Lower leg skin (tissue), 4 donors: ENCODE data around the gene NFIA. TPM values are rescaled to one million over a fixed set of nuclear protein-coding genes. Genes with fewer than 3 reads are reported as not detected.

Experiments
- DNase-seq, 2 donors: peaks; one replicate each; pipeline ENCODE4 v3.0.0-alpha.2; 2019; ENCODE audit warnings: low spot score in 2 of 2
- H3K4me3 ChIP-seq: fragments of 200-600 bp; sonication (generic); 2 replicates; pipeline ENCODE4 v1.5.1; 2017; ENCODE audit warnings: mild to moderate bottlenecking, low read depth; ENCODE audit not compliant: poor library complexity, severe bottlenecking
- POLR2A ChIP-seq, 2 donors: fragments of 450-650 bp; IDR thresholded peaks; one replicate each; pipeline ENCODE4 v1.6.1; 2016 to 2017; ENCODE audit warnings: antibody characterized with exemption in 2 of 2, mild to moderate bottlenecking in 1 of 2, moderate library complexity in 1 of 2
- WGBS, 2 donors: methylation state at CpG; one replicate each; pipeline ENCODE4 v1.1.5; 2018; 5-methylcytosine and 5-hydroxymethylcytosine counted together
- intact Hi-C: fragments of 100-400 bp; cut with DNase I; formaldehyde crosslinking; loops from one replicate; pipeline ENCODE4 v1.15.0; 2023; ENCODE audit warnings: low total_unique reads
- total RNA-seq, 4 donors: library from RNA; depleted of rRNA; stranded (reverse); fragments of >200 nt; gene quantifications; one replicate each; pipeline ENCODE4 v1.1.0, GENCODE V29; 2016
- TF ChIP-seq, protein P1 (sequence below), 3 donors: fragments of 450-650 bp; IDR thresholded peaks; one replicate each; pipeline ENCODE4 v1.5.1; 2016; ENCODE audit warnings: antibody characterized with exemption in 3 of 3, mild to moderate bottlenecking in 3 of 3, moderate library complexity in 2 of 3

The NFIA gene
- total RNA-seq, 4 donors from 2014 or later: 26.0 to 32.5 (median 30.3) TPM

- peak; percentile 96 to 97 for DNase-seq
- peak overlapping the region; percentile 28 for H3K4me3 ChIP-seq
- WGBS, 2 donors: 1 to 2% methylated on average over 19 of the region's 19 CpGs
- intact Hi-C loops: no loop called here
- TF ChIP-seq, protein P1, sequence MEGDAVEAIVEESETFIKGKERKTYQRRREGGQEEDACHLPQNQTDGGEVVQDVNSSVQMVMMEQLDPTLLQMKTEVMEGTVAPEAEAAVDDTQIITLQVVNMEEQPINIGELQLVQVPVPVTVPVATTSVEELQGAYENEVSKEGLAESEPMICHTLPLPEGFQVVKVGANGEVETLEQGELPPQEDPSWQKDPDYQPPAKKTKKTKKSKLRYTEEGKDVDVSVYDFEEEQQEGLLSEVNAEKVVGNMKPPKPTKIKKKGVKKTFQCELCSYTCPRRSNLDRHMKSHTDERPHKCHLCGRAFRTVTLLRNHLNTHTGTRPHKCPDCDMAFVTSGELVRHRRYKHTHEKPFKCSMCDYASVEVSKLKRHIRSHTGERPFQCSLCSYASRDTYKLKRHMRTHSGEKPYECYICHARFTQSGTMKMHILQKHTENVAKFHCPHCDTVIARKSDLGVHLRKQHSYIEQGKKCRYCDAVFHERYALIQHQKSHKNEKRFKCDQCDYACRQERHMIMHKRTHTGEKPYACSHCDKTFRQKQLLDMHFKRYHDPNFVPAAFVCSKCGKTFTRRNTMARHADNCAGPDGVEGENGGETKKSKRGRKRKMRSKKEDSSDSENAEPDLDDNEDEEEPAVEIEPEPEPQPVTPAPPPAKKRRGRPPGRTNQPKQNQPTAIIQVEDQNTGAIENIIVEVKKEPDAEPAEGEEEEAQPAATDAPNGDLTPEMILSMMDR (IDR thresholded peaks at IDR 0.05): no peak
- TF ChIP-seq POLR2A (IDR thresholded peaks at IDR 0.05): no peak
These were observed 4.5 kb upstream of the NFIA start for GRCh38 chr1:61077676-61078541.

- 18 to 20% methylated on average over 7 of the region's 7 CpGs for WGBS, 2 donors
- TF ChIP-seq POLR2A (IDR thresholded peaks at IDR 0.05): no peak
- TF ChIP-seq, protein P1 (IDR thresholded peaks at IDR 0.05): no peak
- intact Hi-C loops: no loop called here
- DNase-seq: no peak
- no peak overlapping the region for H3K4me3 ChIP-seq
These were observed 3.6 kb upstream of the NFIA start for GRCh38 chr1:61078618-61079295.

DNA sequence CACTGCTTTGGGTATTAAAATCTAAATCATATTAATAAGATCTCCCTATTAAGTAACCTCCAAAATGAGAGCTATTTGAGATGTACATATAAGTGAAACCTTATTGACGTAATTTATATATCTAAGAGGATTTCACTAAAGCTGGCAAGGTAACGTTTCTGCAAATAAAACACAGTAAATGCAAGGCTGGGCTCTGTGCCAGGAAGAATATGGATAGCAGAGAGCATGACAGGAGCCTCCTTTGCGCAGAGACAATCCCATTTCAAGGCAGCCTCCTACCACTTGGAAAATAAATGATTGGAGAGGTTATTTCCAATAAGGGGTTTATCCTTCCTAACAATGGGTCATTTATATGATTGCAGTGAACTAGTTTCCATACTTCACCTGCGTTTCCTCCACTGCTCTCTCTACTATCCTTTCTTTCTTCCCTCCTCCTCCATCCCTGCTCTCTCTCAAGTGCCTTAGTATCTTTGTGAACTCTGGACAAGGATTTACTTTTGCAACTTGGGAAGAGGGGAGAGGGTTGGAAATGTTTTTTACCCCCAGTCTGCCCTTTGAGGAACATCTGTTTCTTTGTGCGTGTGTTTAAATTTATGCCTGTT lies 3.0 kb upstream of the NFIA start:
- 26 to 30% methylated on average over 5 of the region's 5 CpGs for WGBS, 2 donors
- intact Hi-C loops: no loop called here
- no peak for TF ChIP-seq POLR2A (IDR thresholded peaks at IDR 0.05)
- TF ChIP-seq, protein P1 (IDR thresholded peaks at IDR 0.05): no peak
- DNase-seq: no peak
- no peak overlapping the region for H3K4me3 ChIP-seq

GRCh38 chr1:61079898-61080336 lies 2.4 kb upstream of the NFIA start:
- 1 to 5% methylated on average over 14 of the region's 14 CpGs for WGBS, 2 donors
- intact Hi-C loops: loop anchor here (10.0 kb wide), 1 partner anchor 115 kb away; no protein-coding TSS in a partner anchor
- peak; percentile 86 to 94 for DNase-seq
- TF ChIP-seq, protein P1 (IDR thresholded peaks at IDR 0.05): no peak
- no peak for TF ChIP-seq POLR2A (IDR thresholded peaks at IDR 0.05)
- H3K4me3 ChIP-seq: no peak overlapping the region

GRCh38 chr1:61080413-61081143 lies 1.8 kb upstream of the NFIA start:
- intact Hi-C loops: loop anchor here (10.0 kb wide), 1 partner anchor 114 kb away; no protein-coding TSS in a partner anchor
- TF ChIP-seq, protein P1 (IDR thresholded peaks at IDR 0.05): no peak
- no peak for TF ChIP-seq POLR2A (IDR thresholded peaks at IDR 0.05)
- 9 to 11% methylated on average over 7 of the region's 7 CpGs for WGBS, 2 donors
- no peak overlapping the region for H3K4me3 ChIP-seq
- DNase-seq: no peak
